K562 (cell line): ENCODE data around the gene PADI1. TPM values are rescaled to one million over a fixed set of nuclear protein-coding genes. Genes with fewer than 3 reads are reported as not detected.

ENCODE experiments used
- ATAC-seq: fragments of 200-7000 bp; cut with Tn5 transposase; 3 replicates; pipeline ENCODE4 v1.9.1; 2020; ENCODE audit warnings: moderate library complexity
- BruUV-seq: library from RNA; stranded (reverse); fragments of 400-500 nt; replicated peaks from 2 replicates; lab custom pipeline; 2021; lab: Mats Ljungman, UMichigan
- CTCF ChIA-PET: fragments of 300-600 bp; formaldehyde crosslinking; extraction: SDS; loops from one replicate; lab custom pipeline; 2021; ENCODE audit warnings: low intra/inter-chr PET ratio; lab: Yijun Ruan, JAX
- POLR2A ChIA-PET: fragments of 300-600, 350-650 bp; sonication (Branson Sonifier 250); formaldehyde crosslinking; extraction: SDS; loops from one replicate; lab custom pipeline; 2021; ENCODE audit warnings: antibody characterized with exemption, inconsistent platforms; lab: Yijun Ruan, JAX
- DNase-seq, 4 experiments: peaks; one replicate each; pipeline versions ENCODE4 v3.0.0 to v3.0.0-alpha.2; 2011 to 2018; ENCODE audit warnings: low spot score in 3 of 4, mixed read lengths in 3 of 4; ENCODE audit errors: extremely low read depth in 1 of 4
- FAIRE-seq: peaks from 2 replicates; lab custom pipeline; 2011; peaks lifted over from hg19 to GRCh38; lab: Jason Lieb, UNC
- H2AFZ ChIP-seq: 2 replicates; pipeline ENCODE4 v1.6.0; 2011; ENCODE audit warnings: low read depth, low read length, control low read depth, inconsistent platforms
- H3K27ac ChIP-seq: fragments of 200-600 bp; 3 replicates; pipeline ENCODE4 v1.8.0; 2011; ENCODE audit warnings: low read depth, mild to moderate bottlenecking, control low read depth, inconsistent platforms, low read length, moderate library complexity, mixed read lengths; ENCODE audit errors: extremely low read depth
- H3K27me3 ChIP-seq, 2 experiments: fragments of 300-600 bp in 1 of 2; 2 replicates in 1 of 2; 3 replicates in 1 of 2; pipeline versions ENCODE4 v1.6.0 to v1.8.0; 2011; ENCODE audit warnings: inconsistent platforms in 2 of 2, low read length in 2 of 2, mild to moderate bottlenecking in 1 of 2, mixed read lengths in 1 of 2, moderate library complexity in 1 of 2; ENCODE audit not compliant: control insufficient read depth in 2 of 2, insufficient read depth in 2 of 2
- H3K36me3 ChIP-seq: fragments of 300-600 bp; 3 replicates; pipeline ENCODE4 v1.8.0; 2011; ENCODE audit warnings: mild to moderate bottlenecking, low read length, inconsistent platforms; ENCODE audit not compliant: control insufficient read depth, insufficient read depth
- H3K4me1 ChIP-seq, 2 experiments: fragments of 200-600 bp in 1 of 2; replicated peaks in 1 of 2; 2 replicates in 1 of 2; 3 replicates in 1 of 2; pipeline versions ENCODE4 v1.5.1 to v1.8.0; 2011; ENCODE audit warnings: inconsistent platforms in 2 of 2, low read length in 2 of 2, mild to moderate bottlenecking in 1 of 2, mixed read lengths in 1 of 2, moderate library complexity in 1 of 2; ENCODE audit not compliant: control insufficient read depth in 2 of 2, insufficient read depth in 2 of 2
- H3K4me2 ChIP-seq: 2 replicates; pipeline ENCODE4 v1.6.1; 2011; ENCODE audit warnings: low read length, control low read depth, inconsistent platforms, mixed read lengths; ENCODE audit not compliant: insufficient read depth
- H3K4me3 ChIP-seq: fragments of 200-600 bp; sonication (generic), shearing (Covaris generic); 2 replicates; pipeline ENCODE4 v1.5.1; 2016; ENCODE audit warnings: control low read depth, inconsistent platforms
- H3K79me2 ChIP-seq: fragments of 200-600 bp; 3 replicates; pipeline ENCODE4 v1.8.0; 2011; ENCODE audit warnings: low read length, inconsistent platforms; ENCODE audit not compliant: control insufficient read depth, insufficient read depth
- H3K9ac ChIP-seq, 2 experiments: 2 replicates each; pipeline versions ENCODE4 v1.6.0 to v1.6.1; 2011; ENCODE audit warnings: low read depth in 2 of 2, low read length in 2 of 2, control low read depth in 1 of 2, inconsistent platforms in 1 of 2, mild to moderate bottlenecking in 1 of 2, mixed read lengths in 1 of 2; ENCODE audit not compliant: insufficient read depth in 1 of 2
- H3K9me1 ChIP-seq: one replicate; pipeline ENCODE4 v1.6.0; 2011; ENCODE audit warnings: inconsistent platforms, mild to moderate bottlenecking, low read length, moderate library complexity; ENCODE audit not compliant: control insufficient read depth, insufficient read depth
- H3K9me3 ChIP-seq: replicated peaks from 2 replicates; pipeline ENCODE4 v1.5.1; 2011; ENCODE audit warnings: low read depth, low read length, inconsistent platforms; ENCODE audit not compliant: control insufficient read depth, insufficient read depth
- H4K20me1 ChIP-seq: replicated peaks from 2 replicates; pipeline ENCODE4 v1.6.1; 2011; ENCODE audit warnings: low read length, inconsistent platforms, mixed read lengths; ENCODE audit not compliant: control insufficient read depth, insufficient read depth
- CREB3 ChIP-seq: fragments of 450-650 bp; conservative IDR thresholded peaks from 2 replicates; pipeline ENCODE4 v1.6.1; 2016; ENCODE audit warnings: missing genetic modification characterization, low read depth, mild to moderate bottlenecking, missing compliant biosample characterization, moderate library complexity
- GABPA ChIP-seq: fragments of 200-800 bp; sonication (Bioruptor generic); conservative IDR thresholded peaks from 2 replicates; pipeline ENCODE4 v1.6.1; 2016; ENCODE audit warnings: low read depth, missing genetic modification characterization, missing compliant biosample characterization
- SMAD3 ChIP-seq: fragments of 450-650 bp; formaldehyde crosslinking; conservative IDR thresholded peaks from 2 replicates; pipeline ENCODE4 v1.4.0; 2020; ENCODE audit warnings: mild to moderate bottlenecking
- WGBS: fragments of 100-300 bp; shearing (Covaris generic); methylation state at CpG from one replicate; pipeline ENCODE4 v1.1.6; 2016; ENCODE audit warnings: low coverage, mixed read lengths; ENCODE audit not compliant: insufficient coverage; ENCODE audit errors: missing lambda C conversion rate; 5-methylcytosine and 5-hydroxymethylcytosine counted together
- in situ Hi-C: fragments of 300-500 bp; cut with MboI; formaldehyde crosslinking; loops from 4 replicates; pipeline ENCODE4 v1.15.0; 2018; ENCODE audit warnings: inconsistent platforms, mixed read lengths
- intact Hi-C: fragments of 100-400 bp; cut with micrococcal nuclease; formaldehyde crosslinking; loops from 2 replicates; pipeline ENCODE4 v1.14.2; 2022
- polyA plus RNA-seq, 8 experiments: library from polyadenylated mRNA; depleted of rRNA in 4 of 8; stranded (reverse) in 5 of 8; unstranded in 3 of 8; fragments of >200 nt; fragmentation: Nextera tagmentation in 2 of 8; fragmentation: Illumina TruSeq in 1 of 8; extraction: Ambion mirVana in 2 of 8; extraction: Trizol in 1 of 8; gene quantifications; 2 replicates each; pipeline versions ENCODE4 v1.2.1 to v1.2.3, GENCODE V29; 2011 to 2014; ENCODE audit warnings: inconsistent platforms in 1 of 8, missing spikeins in 1 of 8
- total RNA-seq, 7 experiments: library from RNA; depleted of rRNA in 6 of 7; stranded (reverse); fragments of >200 nt in 6 of 7; fragmentation: Illumina TruSeq in 2 of 7; extraction: Trizol in 2 of 7; gene quantifications; 2 replicates each; pipeline versions ENCODE4 v1.2.1 to v1.2.3, GENCODE V29; 2011 to 2021; ENCODE audit warnings: low replicate concordance in 1 of 7
- TF ChIP-seq, protein P1 (sequence below): fragments of 450-650 bp; IDR thresholded peaks from one replicate; pipeline ENCODE4 v1.6.1; 2018; ENCODE audit warnings: mild to moderate bottlenecking, moderate library complexity; ENCODE audit not compliant: partially characterized antibody
- TF ChIP-seq, protein P2 (sequence below): fragments of 450-650 bp; IDR thresholded peaks from 2 replicates; pipeline ENCODE4 v1.6.1; 2016; ENCODE audit warnings: low read depth, mild to moderate bottlenecking, moderate library complexity

Gene PADI1
- total and polyA plus RNA-seq, 9 of the 15 experiments (the other 6 are each of a cell fraction or from before 2014, with no cell fraction given): not detected

DNA sequence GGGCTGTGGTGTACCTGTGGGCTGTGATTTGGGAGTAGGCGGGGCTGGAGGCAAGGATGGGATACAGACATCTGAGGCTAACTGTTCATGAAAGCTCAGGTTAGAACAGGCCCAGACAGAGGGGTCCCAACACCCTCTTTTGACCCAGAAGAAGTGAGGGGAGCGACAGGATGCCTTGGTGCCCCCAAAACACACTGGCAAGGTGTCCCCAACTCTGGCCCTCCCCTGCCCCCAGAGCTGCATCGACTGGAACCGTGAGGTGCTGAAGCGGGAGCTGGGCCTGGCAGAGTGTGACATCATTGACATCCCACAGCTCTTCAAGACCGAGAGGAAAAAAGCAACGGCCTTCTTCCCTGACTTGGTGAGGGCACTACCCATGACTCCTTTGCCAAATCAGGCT is 75.5 kb downstream of the PADI1 start:
- H3K79me2 ChIP-seq: no peaks in the 10 kb centered on the region
- no peak for ATAC-seq
- no peaks in the 10 kb centered on the region for H3K9me1 ChIP-seq
- no peak for DNase-seq
- WGBS: 0% methylated on average over 6 of the region's 7 CpGs
- CTCF ChIA-PET: no interaction called here
- POLR2A ChIA-PET: interaction anchor here (0.6 kb wide), 1 partner anchor 57 kb away, joined by 3 read pairs; no protein-coding TSS in a partner anchor
- H3K36me3 ChIP-seq: no peaks in the 10 kb centered on the region
- H3K4me1 ChIP-seq: 0 out of 5 replicates have a peak, but pooled peaks cover 0 to 2% of the 10 kb centered on the region in 2 experiments
- TF ChIP-seq, protein P1, sequence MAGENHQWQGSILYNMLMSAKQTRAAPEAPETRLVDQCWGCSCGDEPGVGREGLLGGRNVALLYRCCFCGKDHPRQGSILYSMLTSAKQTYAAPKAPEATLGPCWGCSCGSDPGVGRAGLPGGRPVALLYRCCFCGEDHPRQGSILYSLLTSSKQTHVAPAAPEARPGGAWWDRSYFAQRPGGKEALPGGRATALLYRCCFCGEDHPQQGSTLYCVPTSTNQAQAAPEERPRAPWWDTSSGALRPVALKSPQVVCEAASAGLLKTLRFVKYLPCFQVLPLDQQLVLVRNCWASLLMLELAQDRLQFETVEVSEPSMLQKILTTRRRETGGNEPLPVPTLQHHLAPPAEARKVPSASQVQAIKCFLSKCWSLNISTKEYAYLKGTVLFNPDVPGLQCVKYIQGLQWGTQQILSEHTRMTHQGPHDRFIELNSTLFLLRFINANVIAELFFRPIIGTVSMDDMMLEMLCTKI: no peak
- TF ChIP-seq SMAD3: no peak
- TF ChIP-seq, protein P2, sequence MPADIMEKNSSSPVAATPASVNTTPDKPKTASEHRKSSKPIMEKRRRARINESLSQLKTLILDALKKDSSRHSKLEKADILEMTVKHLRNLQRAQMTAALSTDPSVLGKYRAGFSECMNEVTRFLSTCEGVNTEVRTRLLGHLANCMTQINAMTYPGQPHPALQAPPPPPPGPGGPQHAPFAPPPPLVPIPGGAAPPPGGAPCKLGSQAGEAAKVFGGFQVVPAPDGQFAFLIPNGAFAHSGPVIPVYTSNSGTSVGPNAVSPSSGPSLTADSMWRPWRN: no peak
- TF ChIP-seq GABPA (tag): no peak
- TF ChIP-seq CREB3 (tag): no peak
- peaks cover 21% of the 10 kb centered on the region for H4K20me1 ChIP-seq
- H3K27ac ChIP-seq: no peak overlapping the region
- H3K27me3 ChIP-seq: peaks cover 23 to 69% of the 10 kb centered on the region in 2 experiments
- H3K9me3 ChIP-seq: no peaks in the 10 kb centered on the region
- no peak for FAIRE-seq
- no peak overlapping the region for H3K4me3 ChIP-seq
- H3K4me2 ChIP-seq: no peak overlapping the region
- in situ Hi-C loops (no loop called here), intact Hi-C loops (no loop called here)
- no TSS peak for BruUV-seq
- no peak overlapping the region for H3K9ac ChIP-seq
- H2AFZ ChIP-seq: no peak overlapping the region
